Kidney glomerular epithelial cell (primary cell): Measurements from ENCODE around the gene SDHA.

Experiments
- DNase-seq: peaks from one replicate; lab custom pipeline; 2025; lab: John Stamatoyannopoulos, UW

The SDHA gene

DNA sequence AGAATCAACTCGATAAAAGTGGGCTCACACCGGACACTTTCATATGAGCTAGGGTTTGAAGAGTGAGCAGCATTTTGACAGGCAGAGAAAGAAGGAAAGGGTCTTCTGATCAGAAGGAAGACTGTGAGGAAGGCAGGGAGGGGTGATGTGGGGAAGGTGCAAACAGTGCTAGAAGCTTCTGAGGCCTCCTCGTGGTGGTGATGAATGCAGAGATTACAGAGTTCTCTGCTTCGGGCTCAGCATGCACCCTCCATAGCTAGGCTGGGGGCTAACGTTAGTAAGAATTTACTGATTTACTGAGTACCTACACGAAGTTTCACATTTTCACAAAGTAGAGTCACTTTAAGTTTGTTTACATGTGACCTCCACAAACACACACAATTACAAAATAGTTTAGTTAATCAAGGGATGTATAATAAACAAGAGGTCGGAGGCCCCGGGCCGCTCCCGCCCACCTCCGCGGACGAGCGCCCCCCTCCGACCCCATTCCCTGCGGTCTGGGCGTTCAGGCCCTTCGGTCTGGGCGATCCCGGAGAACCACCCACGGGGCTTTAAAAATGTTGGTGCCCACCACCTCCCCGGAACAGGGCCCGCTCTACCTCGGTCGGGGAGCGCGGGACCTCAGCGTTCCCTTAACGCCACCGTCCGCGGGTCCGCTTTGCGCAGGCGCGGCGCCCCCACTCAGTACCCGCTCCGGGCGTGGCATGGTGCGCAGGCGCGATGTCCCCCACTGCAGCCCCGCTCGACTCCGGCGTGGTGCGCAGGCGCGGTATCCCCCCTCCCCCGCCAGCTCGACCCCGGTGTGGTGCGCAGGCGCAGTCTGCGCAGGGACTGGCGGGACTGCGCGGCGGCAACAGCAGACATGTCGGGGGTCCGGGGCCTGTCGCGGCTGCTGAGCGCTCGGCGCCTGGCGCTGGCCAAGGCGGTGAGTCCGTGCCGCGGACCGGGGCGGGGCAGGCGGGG lies at the start of gene SDHA, which contains the start of gene CCDC127:
Gene SDHA (plus strand): TSS at position 827 of the 963 bp plus-strand sequence. CDS start 36 bp downstream, at position 863.
Gene CCDC127 (minus strand): TSS at position 660 of the 963 bp plus-strand sequence. CDS start 1,304 bp downstream, outside the sequence.
- peak; percentile 85 for DNase-seq

DNA sequence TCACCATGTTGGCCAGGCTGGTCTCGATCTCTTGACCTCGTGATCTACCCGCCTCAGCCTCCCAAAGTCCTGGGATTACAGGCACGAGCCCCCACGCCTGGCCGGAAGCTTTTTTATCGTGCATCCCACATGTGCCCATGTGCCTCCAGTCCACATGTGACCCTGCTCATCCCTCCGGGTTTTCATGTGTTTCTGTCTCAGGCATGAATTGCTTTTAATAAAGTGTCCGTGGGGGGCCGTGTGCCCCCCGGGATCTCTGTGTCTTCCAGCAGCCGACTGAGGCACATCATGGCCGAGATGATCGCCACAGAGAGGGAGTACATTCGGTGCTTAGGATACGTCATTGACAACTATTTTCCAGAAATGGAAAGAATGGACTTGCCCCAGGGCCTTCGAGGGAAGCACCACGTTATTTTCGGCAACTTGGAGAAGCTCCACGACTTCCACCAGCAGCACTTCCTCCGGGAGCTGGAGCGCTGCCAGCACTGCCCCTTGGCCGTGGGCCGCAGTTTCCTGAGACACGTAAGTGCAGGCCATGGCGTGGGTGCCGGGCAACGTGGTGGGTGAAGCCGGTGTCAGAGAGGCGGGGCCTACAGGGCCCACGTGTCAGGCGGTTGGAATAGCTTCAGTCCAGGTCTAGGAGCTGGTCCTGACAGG lies 48.9 kb upstream of the SDHA start:
- DNase-seq = no peak

DNA sequence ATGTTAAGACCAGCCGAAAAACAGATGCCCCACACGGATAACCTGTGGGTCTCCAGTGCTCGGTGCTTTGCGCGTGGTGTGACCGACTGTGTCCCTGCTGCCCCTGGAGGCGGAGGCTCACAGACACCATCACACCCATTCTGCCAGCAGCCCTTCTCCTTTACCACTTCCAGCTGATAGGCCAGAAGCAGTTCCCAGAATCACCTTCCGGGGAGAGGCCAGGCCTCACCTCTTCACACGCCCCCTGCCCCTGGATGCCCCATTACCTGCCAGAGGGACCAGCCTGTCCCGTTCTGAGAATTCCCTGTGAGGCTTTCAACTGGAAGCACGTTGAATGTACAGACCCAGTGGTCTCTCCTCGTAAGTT lies 48.4 kb upstream of the SDHA start:
- no peak for DNase-seq

DNA sequence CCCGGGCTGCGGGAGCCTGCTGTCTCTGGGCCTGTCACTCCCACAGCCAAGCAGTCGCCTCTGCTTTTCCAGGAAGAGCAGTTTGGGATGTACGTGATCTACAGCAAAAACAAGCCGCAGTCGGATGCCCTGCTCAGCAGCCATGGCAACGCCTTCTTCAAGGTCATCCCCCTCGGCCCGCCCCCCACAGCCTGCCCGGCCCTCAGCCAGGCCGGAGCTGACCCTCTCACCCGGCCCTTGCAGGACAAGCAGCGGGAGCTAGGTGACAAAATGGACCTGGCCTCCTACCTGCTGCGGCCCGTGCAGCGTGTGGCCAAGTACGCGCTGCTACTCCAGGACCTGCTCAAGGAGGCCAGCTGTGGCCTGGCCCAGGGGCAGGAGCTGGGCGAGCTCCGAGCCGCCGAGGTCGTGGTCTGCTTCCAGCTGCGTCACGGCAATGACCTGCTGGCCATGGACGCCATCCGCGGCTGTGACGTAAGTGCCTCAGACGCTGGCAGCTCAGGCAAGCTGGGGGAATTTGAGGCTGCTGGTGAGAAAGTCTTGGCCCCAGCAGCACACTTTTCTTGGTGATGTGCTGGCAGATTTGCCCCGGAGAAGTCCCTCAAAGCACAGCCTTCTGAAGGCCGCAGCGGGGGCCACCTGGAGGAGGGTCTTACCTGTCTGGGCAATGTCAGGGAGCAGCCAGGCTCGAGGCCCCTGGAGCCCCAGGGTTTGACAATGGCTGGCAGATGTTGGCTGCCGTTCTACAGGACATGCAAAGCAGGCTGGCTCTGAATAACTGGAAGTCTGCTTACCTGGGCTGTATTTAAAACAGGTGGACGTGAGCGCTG lies 46.9 kb upstream of the SDHA start:
- DNase-seq = no peak

DNA sequence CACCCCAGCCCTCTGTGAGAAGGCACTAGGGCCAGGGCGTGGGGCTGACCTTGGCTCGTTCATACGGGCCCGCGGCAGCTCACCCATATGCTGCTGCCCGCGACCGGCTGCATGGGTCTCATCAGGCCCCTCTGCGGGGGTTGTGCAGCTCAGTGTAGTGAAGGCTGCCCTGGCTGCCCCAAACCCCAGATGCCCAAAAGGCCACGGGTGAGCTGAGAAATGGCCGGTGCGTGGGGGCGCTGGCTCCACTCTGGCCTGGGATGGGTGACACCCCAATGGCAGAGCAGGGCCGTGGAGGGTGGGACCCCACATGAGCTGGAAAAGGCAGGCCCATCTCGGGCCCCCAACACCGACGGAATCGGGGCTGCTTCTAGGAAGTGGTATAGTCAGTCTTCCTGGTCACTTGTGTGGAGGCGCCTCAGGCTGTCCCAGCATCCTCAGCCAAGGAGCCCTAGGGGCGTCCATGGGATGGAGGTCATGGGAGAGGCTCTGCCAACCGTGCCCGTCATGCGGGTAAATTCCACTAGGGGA lies 46.3 kb upstream of the SDHA start:
- DNase-seq = no peak

DNA sequence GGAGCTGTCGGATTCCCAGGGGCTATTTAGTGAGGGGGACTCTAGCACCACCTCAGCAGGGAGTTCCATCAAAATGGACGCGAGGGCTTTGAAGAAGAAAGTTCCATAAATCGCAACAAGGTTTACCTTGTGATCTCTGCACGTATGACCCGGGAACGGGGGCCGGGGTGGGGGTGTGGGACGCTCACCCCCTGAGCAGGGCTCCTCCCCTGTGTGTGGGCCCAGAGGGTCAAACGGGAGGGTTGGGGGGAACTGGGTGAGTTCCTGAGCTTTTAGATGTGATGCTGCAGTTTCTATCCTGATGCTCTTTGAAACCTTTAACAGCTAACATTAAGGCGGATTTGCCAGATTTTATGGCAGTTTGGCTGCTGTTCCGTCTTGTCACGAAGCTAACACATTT lies 45.7 kb upstream of the SDHA start:
- DNase-seq = no peak

DNA sequence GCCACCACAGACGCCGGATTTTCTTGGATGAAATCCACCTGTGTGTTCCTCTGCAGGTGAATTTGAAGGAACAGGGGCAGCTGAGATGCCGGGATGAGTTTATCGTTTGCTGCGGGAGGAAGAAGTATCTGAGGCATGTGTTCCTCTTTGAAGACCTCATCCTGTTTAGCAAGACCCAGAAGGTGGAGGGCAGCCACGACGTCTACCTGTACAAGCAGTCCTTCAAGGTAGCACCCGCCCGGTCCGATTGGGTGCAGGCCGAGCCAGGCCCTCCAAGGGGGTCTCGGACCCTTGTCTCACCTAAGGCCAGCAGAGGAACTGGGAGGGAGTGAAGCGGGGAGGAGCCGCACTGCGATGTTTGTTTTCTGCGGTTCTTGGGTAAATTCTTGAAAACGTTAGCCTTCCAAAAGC lies 45.3 kb upstream of the SDHA start:
- no peak for DNase-seq

DNA sequence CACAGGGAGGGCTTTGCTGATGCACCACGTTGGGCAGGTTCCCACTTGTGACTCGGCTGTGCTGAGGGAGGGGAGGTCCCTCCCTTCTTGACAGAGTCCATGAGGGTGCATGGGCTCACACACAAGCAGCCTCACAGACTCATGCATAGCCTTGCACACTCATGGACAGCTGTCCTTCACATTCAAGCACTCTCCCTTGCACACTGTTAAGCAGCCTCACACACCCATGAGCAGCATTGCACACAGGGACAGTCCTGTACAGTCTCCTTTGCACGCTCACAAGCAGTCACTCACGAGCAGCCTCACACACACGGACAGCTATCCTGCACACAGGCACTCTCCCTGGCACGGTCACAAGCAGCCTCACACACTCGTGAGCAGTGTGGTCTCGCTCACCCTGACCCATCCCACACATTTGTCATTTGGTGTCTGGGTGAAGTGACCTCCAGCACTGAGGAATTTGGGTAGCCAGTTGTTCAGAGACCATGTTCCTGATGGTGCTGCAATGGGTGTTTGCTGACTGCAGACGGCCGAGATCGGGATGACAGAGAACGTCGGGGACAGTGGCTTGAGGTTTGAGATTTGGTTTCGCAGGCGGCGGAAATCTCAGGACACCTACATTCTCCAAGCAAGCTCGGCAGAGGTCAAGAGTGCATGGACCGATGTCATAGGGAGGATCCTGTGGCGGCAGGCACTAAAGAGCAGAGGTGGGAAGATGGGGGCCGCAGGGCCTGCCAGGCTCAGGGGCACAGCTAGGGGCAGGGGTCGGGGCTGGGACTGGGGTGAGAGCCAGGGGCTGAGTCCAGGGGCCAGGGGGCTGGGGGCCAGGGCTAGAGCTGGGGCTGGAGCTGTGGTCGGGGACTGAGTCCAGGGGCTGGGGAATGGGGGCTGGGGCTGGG lies 44.5 kb upstream of the SDHA start:
- no peak for DNase-seq

DNA sequence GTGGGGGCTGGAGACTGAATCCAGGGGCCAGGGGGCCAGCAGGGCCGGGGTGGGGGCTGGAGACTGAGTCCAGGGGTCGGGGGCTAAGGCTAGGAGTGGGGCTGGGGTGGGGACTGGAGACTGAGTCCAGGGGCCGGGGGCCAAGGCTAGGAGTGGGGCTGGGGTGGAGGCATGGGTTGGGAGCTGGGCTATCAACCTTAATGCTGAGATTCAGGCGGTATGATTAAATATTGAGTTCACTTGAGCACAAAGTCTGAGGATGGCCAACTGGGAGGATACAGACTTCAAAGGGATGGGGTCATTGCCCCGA lies 43.9 kb upstream of the SDHA start:
- no peak for DNase-seq

DNA sequence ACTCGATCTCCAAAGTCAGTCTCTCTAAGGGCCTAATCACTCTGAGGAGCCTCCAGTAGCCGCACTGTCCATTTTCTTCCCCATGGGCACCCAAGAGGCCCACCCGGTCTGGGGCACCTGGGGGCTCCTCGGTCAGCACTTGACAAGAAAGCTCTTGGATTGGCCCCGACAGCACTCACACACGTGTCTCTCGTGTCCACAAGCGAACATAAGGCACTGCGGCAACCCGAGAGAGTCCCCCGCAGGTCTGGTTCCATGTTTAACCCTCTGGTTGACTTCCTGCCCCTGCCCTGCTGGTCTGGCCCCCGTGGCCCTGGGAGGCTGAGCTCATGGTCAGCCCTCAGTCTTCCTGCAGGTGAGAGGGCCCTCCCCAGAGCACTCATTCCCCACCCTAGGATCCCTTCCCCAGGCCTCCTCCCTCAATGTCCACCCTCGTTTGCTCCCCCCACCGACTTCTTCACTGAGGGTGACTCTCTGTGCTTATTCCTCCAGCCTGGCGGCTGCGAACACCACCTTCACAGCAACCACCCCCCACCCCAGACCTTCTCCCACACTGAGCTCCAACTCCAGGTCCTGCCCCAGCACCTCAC lies 43.1 kb upstream of the SDHA start:
- no peak for DNase-seq

DNA sequence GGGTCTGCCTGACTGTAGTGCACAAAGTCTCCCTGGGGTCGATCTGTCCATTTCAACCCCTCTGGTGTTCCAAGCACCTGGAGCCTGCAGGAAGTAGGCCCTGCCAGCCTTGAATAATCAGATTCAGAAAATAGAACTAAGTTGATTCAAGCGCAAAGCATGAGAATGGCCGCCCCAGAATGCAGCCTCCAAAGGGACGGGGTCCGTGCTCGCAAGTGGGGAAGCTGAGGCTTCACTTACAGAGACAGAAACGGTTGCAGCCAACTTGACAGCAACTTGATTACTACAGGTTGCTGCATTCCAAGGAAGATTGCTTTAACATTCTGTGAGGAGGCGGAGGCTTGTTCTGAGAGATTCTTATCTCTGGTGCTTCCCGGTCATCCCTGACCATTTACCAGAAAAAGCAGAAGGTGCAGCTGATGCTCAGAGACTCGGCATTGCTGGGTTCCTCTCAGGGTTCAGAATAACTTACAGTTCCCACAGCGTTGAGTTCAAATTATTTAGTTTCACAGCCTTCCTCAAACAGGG lies 41.8 kb upstream of the SDHA start:
- DNase-seq = no peak

DNA sequence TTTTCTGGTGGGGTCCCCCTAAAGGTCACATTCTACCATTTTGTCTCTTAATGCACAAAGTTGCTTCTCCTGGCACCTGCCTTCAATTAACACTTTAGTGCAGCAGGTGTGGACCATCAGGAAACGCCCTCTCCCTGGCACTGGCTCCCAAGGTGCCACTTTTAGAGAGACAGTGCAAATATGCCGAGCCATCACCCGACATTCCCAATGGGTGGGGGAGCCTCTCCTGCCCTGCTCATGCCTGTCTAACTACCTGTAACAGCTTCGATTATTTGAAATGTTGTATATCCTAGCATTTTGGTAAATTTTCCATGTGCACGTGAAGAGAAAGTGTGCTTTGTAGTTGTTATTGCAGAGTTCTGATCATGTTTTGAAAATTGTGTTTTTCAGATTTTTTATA lies 40.0 kb upstream of the SDHA start:
- DNase-seq = no peak

DNA sequence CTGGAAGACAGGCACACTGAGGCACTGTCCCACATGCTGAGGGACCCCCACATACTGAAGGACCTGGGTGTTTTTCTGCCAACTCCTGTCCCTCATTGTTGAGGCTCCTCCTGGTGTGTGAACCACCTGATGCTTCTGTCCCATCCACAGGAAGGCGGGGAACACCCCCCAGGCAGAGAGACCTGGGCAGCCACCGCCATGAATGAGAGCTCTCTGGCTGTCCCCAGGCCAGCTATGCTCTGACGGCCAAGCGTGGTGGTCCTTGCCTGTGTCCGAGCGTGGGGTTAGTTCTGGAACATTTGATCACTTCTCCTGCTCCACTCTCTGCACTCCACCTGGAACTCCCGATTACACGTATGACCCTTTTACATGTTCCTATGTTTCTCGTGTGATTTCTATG lies 38.7 kb upstream of the SDHA start:
- no peak for DNase-seq

DNA sequence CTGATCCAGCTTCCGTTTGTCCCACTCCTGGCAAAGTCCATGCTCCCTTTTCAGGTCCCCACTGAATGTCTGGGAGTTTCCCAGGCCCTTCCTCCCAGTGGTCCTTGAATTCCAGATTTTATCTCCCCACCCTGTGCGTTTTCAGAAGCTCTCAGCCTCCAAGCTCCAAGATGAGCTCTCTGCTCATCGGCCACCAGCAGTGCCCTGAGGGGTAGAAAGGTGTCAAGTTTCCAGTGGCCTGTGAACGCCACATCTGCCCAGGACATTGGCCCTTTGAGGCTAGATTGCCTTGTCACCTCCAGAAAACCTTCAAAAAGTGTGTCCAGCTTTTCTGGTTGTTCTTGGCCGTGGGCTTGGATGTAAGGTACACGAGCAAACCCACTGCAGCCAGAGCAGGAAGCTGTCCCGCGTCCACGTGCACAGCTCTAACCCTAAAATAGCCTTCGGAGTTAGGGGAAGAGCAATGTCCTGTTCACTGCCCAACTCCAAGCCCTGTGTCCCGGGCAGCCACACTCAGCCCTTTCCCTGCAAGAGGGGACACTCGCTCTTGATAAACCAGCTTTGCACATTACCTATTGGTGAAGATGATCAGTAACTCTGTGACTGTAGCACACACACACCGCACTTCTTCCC lies 37.7 kb upstream of the SDHA start:
- no peak for DNase-seq

DNA sequence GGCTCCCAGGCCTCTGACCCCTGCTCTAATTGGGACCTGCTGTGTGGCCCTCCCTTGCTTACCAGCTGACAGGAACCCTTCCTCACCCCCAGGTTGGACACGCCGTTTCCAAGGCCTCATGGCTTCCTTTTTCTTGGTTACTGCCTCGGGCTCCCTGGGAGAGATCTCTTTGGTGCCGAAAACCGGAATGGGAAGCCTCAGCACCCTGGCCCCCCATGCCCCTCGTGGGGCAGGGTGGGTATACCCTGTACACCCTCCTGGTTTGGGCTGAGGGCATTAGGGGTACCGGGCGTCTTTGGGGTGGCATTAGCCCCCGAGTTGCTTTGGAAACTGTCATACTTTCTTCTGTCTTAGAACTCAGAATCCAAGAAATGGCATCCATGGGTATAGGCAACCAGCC lies 37.0 kb upstream of the SDHA start:
- no peak for DNase-seq

DNA sequence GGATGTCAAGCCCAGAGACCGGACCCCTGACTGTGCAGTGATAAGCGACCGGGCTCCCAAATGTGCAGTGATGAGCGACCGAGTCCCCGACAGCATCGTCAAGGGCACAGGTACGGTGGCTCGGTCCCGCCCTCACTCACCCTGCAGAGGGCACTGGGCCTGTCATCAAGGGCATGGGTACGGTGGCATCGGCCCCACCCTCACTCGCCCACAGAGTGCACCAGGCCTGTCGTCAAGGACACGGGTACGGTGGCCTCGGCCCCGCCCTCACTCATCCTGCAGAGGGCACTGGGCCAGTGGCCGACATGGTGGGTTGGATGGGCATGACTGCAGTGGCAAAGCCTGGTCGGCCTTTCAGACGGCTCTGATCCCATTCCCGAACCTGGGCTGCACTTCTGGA lies 36.6 kb upstream of the SDHA start:
- no peak for DNase-seq

DNA sequence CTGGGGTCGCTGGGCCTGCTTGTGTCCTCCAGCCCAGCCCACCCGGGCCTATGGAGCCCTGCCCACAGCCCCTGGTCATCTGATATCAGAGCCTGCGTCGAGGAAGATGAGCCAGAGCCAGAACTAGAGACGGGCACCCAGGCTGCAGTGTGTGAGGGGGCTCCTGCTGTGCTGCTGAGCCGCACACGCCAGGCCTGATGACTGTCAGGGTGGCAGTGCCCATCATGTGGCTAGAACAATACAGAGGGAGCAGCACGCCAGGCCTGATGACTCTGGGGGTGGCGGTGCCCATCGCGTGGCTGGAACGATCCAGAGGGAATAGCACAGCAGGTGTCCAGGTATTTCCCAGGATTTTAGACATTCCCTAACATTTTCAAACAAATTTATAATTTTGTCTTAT lies 36.0 kb upstream of the SDHA start:
- no peak for DNase-seq

DNA sequence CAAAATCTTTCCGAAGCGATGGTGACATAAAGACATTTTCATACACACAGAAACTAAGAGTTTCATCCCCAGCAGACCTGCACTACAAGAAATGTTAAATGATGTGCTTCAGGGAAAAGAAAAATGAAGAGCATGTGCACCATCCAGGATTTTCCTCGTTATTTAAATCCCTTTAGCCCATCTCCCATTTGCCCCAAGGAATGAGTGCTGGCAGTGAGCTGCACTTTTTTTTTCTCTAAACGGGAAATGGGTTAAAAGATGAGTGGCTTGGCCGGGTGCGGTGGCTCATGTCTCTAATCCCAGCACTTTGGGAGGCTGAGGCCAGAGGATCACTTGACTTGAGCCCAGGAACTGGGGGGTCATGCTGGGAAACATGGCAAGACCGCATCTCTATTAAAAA lies 33.6 kb upstream of the SDHA start:
- no peak for DNase-seq

DNA sequence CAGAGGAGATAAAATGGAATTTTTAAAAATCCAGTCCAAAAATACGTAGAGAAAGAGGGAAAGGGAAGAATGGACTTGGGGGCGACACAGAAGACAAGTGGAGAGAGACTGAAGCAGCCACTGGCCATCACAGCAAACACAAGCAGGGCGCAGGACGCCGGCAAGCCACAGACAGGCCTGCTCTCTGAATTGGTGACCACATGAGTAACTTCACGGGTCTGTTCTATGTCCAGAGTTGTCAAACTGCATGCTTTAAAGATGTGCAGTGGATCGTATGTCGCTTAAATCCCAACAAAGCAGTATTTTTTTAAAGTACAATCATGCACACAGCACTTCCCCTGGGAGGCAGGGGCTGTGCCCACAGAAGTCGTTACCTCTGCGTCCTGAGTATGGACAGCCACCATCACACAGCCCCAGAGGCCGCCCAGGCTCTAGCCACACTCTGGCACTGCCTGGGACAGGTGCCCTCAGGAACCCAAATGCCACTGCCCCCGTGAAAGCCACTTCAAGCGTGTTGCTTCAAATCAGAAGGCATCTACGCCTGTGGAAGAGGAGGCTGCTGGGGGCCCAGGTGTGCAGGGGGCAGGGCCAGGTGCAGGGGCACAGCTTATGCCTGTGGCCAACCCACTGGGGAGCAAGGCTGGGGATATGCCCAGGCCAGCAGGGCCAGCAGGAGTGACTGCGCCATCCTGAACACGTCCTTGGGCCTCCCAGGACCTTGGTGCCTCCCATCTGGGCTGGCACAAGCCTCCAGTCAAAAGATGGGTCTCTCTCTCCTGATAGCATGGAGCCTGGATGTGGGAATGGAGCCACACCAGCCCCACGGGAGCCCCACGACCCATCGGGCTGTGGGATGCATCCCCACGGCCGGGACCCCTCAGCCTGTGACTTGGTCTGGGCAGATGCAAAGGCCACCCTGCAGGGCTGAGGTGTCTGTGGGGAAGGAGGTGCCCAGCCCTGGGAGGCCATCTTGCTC lies 32.7 kb upstream of the SDHA start:
- DNase-seq = no peak
